GM23338 (cell line): ENCODE results near the gene RAB30.

Experiments
- CREB1 ChIP-seq: fragments of 250-450 bp; sonication (Bioruptor Pico); IDR thresholded peaks from 2 replicates; pipeline ENCODE4 v1.5.0; 2020; ENCODE audit warnings: low read depth, mild to moderate bottlenecking, moderate library complexity
- TF ChIP-seq, protein P1 (sequence below): IDR thresholded peaks from one replicate; pipeline ENCODE4 v1.6.1; 2018; ENCODE audit warnings: antibody characterized with exemption; ENCODE audit not compliant: unreplicated experiment
- TF ChIP-seq, protein P2 (sequence below), 2 experiments: fragments of 200-600 bp in 1 of 2; sonication (generic) in 1 of 2; conservative IDR thresholded peaks; 2 replicates each; pipeline versions ENCODE4 v1.5.1 to v1.6.1; 2016 to 2017; ENCODE audit warnings: antibody characterized with exemption in 2 of 2, low read depth in 2 of 2, mild to moderate bottlenecking in 2 of 2, moderate library complexity in 1 of 2

DNA sequence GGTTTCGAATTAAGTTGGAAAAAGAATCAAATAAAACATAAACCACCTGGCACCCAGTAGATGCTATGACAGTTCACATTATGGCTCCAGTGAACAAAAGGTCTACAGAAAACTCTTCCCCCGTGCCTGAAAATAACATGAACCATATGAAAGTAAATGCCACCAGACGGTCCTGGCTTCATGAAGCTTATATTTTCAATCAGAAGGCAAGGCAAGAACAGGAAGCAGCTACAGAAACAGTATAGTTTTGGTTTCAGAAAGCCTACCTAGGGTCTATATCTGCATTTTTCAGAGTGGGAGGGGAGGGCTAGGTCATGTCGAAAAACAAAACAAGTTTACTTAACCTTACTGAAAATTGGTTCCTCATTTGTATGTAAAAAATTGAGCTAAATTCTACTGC is 9.8 kb downstream of the RAB30 start:
- TF ChIP-seq, protein P1, sequence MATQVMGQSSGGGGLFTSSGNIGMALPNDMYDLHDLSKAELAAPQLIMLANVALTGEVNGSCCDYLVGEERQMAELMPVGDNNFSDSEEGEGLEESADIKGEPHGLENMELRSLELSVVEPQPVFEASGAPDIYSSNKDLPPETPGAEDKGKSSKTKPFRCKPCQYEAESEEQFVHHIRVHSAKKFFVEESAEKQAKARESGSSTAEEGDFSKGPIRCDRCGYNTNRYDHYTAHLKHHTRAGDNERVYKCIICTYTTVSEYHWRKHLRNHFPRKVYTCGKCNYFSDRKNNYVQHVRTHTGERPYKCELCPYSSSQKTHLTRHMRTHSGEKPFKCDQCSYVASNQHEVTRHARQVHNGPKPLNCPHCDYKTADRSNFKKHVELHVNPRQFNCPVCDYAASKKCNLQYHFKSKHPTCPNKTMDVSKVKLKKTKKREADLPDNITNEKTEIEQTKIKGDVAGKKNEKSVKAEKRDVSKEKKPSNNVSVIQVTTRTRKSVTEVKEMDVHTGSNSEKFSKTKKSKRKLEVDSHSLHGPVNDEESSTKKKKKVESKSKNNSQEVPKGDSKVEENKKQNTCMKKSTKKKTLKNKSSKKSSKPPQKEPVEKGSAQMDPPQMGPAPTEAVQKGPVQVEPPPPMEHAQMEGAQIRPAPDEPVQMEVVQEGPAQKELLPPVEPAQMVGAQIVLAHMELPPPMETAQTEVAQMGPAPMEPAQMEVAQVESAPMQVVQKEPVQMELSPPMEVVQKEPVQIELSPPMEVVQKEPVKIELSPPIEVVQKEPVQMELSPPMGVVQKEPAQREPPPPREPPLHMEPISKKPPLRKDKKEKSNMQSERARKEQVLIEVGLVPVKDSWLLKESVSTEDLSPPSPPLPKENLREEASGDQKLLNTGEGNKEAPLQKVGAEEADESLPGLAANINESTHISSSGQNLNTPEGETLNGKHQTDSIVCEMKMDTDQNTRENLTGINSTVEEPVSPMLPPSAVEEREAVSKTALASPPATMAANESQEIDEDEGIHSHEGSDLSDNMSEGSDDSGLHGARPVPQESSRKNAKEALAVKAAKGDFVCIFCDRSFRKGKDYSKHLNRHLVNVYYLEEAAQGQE: no peak
- TF ChIP-seq, protein P2, sequence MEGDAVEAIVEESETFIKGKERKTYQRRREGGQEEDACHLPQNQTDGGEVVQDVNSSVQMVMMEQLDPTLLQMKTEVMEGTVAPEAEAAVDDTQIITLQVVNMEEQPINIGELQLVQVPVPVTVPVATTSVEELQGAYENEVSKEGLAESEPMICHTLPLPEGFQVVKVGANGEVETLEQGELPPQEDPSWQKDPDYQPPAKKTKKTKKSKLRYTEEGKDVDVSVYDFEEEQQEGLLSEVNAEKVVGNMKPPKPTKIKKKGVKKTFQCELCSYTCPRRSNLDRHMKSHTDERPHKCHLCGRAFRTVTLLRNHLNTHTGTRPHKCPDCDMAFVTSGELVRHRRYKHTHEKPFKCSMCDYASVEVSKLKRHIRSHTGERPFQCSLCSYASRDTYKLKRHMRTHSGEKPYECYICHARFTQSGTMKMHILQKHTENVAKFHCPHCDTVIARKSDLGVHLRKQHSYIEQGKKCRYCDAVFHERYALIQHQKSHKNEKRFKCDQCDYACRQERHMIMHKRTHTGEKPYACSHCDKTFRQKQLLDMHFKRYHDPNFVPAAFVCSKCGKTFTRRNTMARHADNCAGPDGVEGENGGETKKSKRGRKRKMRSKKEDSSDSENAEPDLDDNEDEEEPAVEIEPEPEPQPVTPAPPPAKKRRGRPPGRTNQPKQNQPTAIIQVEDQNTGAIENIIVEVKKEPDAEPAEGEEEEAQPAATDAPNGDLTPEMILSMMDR (conservative IDR thresholded peaks at IDR 0.05; ENCODE audit: low read depth in 2 of 2): no peak
- TF ChIP-seq CREB1 (CRISPR knock-in tag): no peak
